Lung (tissue), 12 donors: ENCODE data around the gene DBH. TPM values are rescaled to one million over a fixed set of nuclear protein-coding genes. Genes with fewer than 3 reads are reported as not detected.

Experiments
- ATAC-seq: fragments of 200-7000 bp; cut with Tn5 transposase; one replicate; pipeline ENCODE4 v1.9.1; 2020; ENCODE audit warnings: moderate number of reproducible peaks; ENCODE audit not compliant: insufficient read depth, low FRiP score
- DNase-seq, 3 donors: peaks; one replicate each; pipeline ENCODE4 v3.0.0-alpha.2; 2013 to 2017
- H3K27ac ChIP-seq, 2 donors: one replicate each; pipeline ENCODE4 v1.5.1; 2013; ENCODE audit warnings: mild to moderate bottlenecking in 2 of 2, moderate library complexity in 2 of 2, control low read depth in 1 of 2, inconsistent platforms in 1 of 2, low read depth in 1 of 2, low read length in 1 of 2
- H3K27me3 ChIP-seq, 3 donors: one replicate each; pipeline ENCODE4 v1.5.1; 2013; ENCODE audit warnings: low read length in 2 of 3; ENCODE audit not compliant: control insufficient read depth in 3 of 3, insufficient read depth in 3 of 3
- H3K36me3 ChIP-seq, 4 donors: one replicate each; pipeline ENCODE4 v1.5.1; 2013; ENCODE audit warnings: low read length in 4 of 4, mild to moderate bottlenecking in 1 of 4, moderate library complexity in 1 of 4; ENCODE audit not compliant: control insufficient read depth in 4 of 4, insufficient read depth in 4 of 4
- H3K4me1 ChIP-seq, 5 donors: one replicate each; pipeline ENCODE4 v1.5.1; 2013; ENCODE audit warnings: low read length in 5 of 5, mild to moderate bottlenecking in 2 of 5, moderate library complexity in 1 of 5; ENCODE audit not compliant: control insufficient read depth in 5 of 5, insufficient read depth in 5 of 5
- H3K4me3 ChIP-seq: one replicate; pipeline ENCODE4 v1.5.1; 2013; ENCODE audit warnings: mild to moderate bottlenecking, control low read depth, moderate library complexity
- H3K9ac ChIP-seq, 2 donors: one replicate each; pipeline ENCODE4 v1.5.1; 2013; ENCODE audit warnings: low read length in 2 of 2, control low read depth in 1 of 2; ENCODE audit not compliant: insufficient read depth in 1 of 2
- H3K9me3 ChIP-seq, 4 donors: one replicate each; pipeline ENCODE4 v1.5.1; 2013; ENCODE audit warnings: low read length in 3 of 4, mild to moderate bottlenecking in 1 of 4, moderate library complexity in 1 of 4; ENCODE audit not compliant: control insufficient read depth in 4 of 4, insufficient read depth in 3 of 4
- CTCF ChIP-seq: IDR thresholded peaks from 2 replicates; pipeline ENCODE4 v1.5.1; 2012; ENCODE audit warnings: mild to moderate bottlenecking; ENCODE audit errors: control extremely low read depth, extremely low read depth
- WGBS, 2 donors: extraction: QIAGEN DNeasy Blood & Tissue Kit; methylation state at CpG; one replicate each; pipeline ENCODE4 v1.1.7; 2013; 5-methylcytosine and 5-hydroxymethylcytosine counted together
- polyA plus RNA-seq, 2 donors: library from polyadenylated mRNA; stranded (reverse); fragments of 200-250 nt; gene quantifications; one replicate each; pipeline ENCODE4 v1.2.1, GENCODE V29; 2013
- total RNA-seq, 2 donors: library from RNA; depleted of rRNA in 1 of 2; stranded (reverse); fragments of >200 nt in 1 of 2; gene quantifications; one replicate each; pipeline ENCODE4 v1.2.1, GENCODE V29; 2014 to 2021
- donor health status: control.
- donor health status: control.
- donor health status: Bipolar disorder and iron deficiency.
- donor health status: healthy.
- donor health status: DM: yes; HTN: yes; CAD: no.

Gene DBH
- total and polyA plus RNA-seq, 4 donors = 0.06 to 0.48 (median 0.08) TPM

GRCh38 chr9:133659516-133659915, 23.4 kb downstream of the DBH start:
- Histone ChIP-seq H3K4me1 (peaks cover 0 to 14% (median 5%) of the 10 kb centered on the region in 5 donors), H3K9ac (no peak overlapping the region), H3K27ac (no peak overlapping the region), H3K4me3 (no peak overlapping the region), H3K27me3 (peaks cover 0 to 31% (median 6%) of the 10 kb centered on the region in 3 donors), H3K36me3 (peaks cover 0 to 2% (median 0%) of the 10 kb centered on the region in 4 donors), H3K9me3 (no peaks in the 10 kb centered on the region)
- DNase-seq (no peak), ATAC-seq (no peak)
- no peak for TF ChIP-seq CTCF
- 65 to 72% methylated on average over 13 of the region's 13 CpGs for WGBS, 2 donors

- Histone ChIP-seq H3K9me3 (no peaks in the 10 kb centered on the region), H3K9ac (no peak overlapping the region), H3K4me3 (no peak overlapping the region), H3K27me3 (peaks cover 0 to 7% (median 2%) of the 10 kb centered on the region in 3 donors), H3K27ac (no peak overlapping the region), H3K36me3 (peaks cover 0 to 2% (median 0%) of the 10 kb centered on the region in 4 donors), H3K4me1 (peaks cover 0 to 14% (median 11%) of the 10 kb centered on the region in 5 donors)
- DNase-seq (no peak), ATAC-seq (no peak)
- TF ChIP-seq CTCF = no peak
- 91% methylated on average over 25 to 26 of the region's 26 CpGs for WGBS, 2 donors
These were observed 25.8 kb downstream of the DBH start for GRCh38 chr9:133661846-133662540.

GRCh38 chr9:133664173-133665050, 28.2 kb downstream of the DBH start:
- TF ChIP-seq CTCF = no peak
- no peak overlapping the region for H3K4me3 ChIP-seq
- H3K27ac ChIP-seq = no peak overlapping the region
- H3K9ac ChIP-seq = no peak overlapping the region
- peaks cover 0 to 2% (median 0%) of the 10 kb centered on the region in 4 donors for H3K36me3 ChIP-seq
- no peaks in the 10 kb centered on the region for H3K9me3 ChIP-seq
- peaks cover 0 to 6% (median 2%) of the 10 kb centered on the region in 5 donors for H3K4me1 ChIP-seq
- no peaks in the 10 kb centered on the region for H3K27me3 ChIP-seq
- 89 to 90% methylated on average over 26 to 27 of the region's 27 CpGs for WGBS, 2 donors
- no peak for ATAC-seq
- no peak for DNase-seq
